Testis (tissue), 2 donors: Measurements from ENCODE around the gene COL21A1.

Experiments used
- CTCF ChIP-seq, 3 experiments: fragments of 450-650 bp in 2 of 3; fragments of 200-600 bp in 1 of 3; sonication (generic) in 1 of 3; IDR thresholded peaks; one replicate each; pipeline ENCODE4 v1.5.1; 2016 to 2019; ENCODE audit warnings: antibody characterized with exemption in 3 of 3, mild to moderate bottlenecking in 2 of 3, moderate library complexity in 1 of 3
- POLR2A ChIP-seq: fragments of 450-650 bp; IDR thresholded peaks from one replicate; pipeline ENCODE4 v1.6.1; 2017; ENCODE audit warnings: antibody characterized with exemption, mild to moderate bottlenecking, moderate library complexity

- TF ChIP-seq CTCF (IDR thresholded peaks at IDR 0.05) (no peak), POLR2A (no peak)
Measured at GRCh38 chr6:56188429-56188828, 59.0 kb downstream of the COL21A1 start.
